ENCODE data around the gene ASPSCR1. TPM values are rescaled to one million over a fixed set of nuclear protein-coding genes. Genes with fewer than 3 reads are reported as not detected.

ASPSCR1 gene
- total RNA-seq, 6 donors from 2014 or later, result 26.0 to 96.4 (median 56.1) TPM

- TF ChIP-seq CTCF (IDR thresholded peaks at IDR 0.05) (no peak), EP300 (IDR thresholded peaks at IDR 0.05) (no peak), POLR2AphosphoS5 (IDR thresholded peaks at IDR 0.05) (no peak), POLR2A (IDR thresholded peaks at IDR 0.05) (no peak)
- ATAC-seq (ENCODE audit: low FRiP score in 2 of 2), result no peak
- no peak overlapping the region for H3K4me3 ChIP-seq
- H3K36me3 ChIP-seq, result peaks cover 0 to 15% (median 5%) of the 10 kb centered on the region in 4 donors
- no peaks in the 10 kb centered on the region for H3K9me3 ChIP-seq
- H3K27me3 ChIP-seq, result no peaks in the 10 kb centered on the region
- WGBS, 2 donors, result 87 to 95% methylated on average over 3 to 19 of the region's 19 CpGs
- peak in 1 of 2 donors; percentile 73 for DNase-seq
- H3K4me1 ChIP-seq, result peaks cover 0 to 33% (median 19%) of the 10 kb centered on the region in 4 donors
- H3K27ac ChIP-seq, result peak overlapping the region; percentile 76 to 91 (median 80)
These were observed 34.3 kb downstream of the ASPSCR1 start for GRCh38 chr17:82011617-82012187.

GRCh38 chr17:82012261-82012639 lies 34.8 kb downstream of the ASPSCR1 start:
- Histone ChIP-seq H3K27ac (peak overlapping the region; percentile 76 to 91 (median 80)), H3K36me3 (peaks cover 0 to 17% (median 5%) of the 10 kb centered on the region in 4 donors), H3K4me3 (no peak overlapping the region), H3K27me3 (no peaks in the 10 kb centered on the region), H3K4me1 (peaks cover 0 to 36% (median 20%) of the 10 kb centered on the region in 4 donors), H3K9me3 (no peaks in the 10 kb centered on the region)
- ATAC-seq (ENCODE audit: low FRiP score in 2 of 2), result no peak
- WGBS, 2 donors, result 54 to 69% methylated on average over 12 to 20 of the region's 20 CpGs
- DNase-seq, result peak in 1 of 2 donors; percentile 81
- TF ChIP-seq POLR2A (IDR thresholded peaks at IDR 0.05) (no peak), EP300 (IDR thresholded peaks at IDR 0.05) (no peak), POLR2AphosphoS5 (IDR thresholded peaks at IDR 0.05) (no peak), CTCF (IDR thresholded peaks at IDR 0.05) (no peak)

GRCh38 chr17:82012640-82013295 lies 35.3 kb downstream of the ASPSCR1 start:
- peaks cover 0 to 22% (median 7%) of the 10 kb centered on the region in 4 donors for H3K36me3 ChIP-seq
- H3K4me3 ChIP-seq, result peak overlapping the region in 1 of 4 donors; percentile 12
- DNase-seq, result peak; percentile 70 to 86
- H3K4me1 ChIP-seq, result peaks cover 0 to 40% (median 20%) of the 10 kb centered on the region in 4 donors
- no peaks in the 10 kb centered on the region for H3K9me3 ChIP-seq
- TF ChIP-seq CTCF (IDR thresholded peaks at IDR 0.05) (no peak), EP300 (IDR thresholded peaks at IDR 0.05) (no peak), POLR2AphosphoS5 (IDR thresholded peaks at IDR 0.05) (peak in 1 of 2 donors; percentile 28), POLR2A (IDR thresholded peaks at IDR 0.05) (peak in 2 of 4 donors; percentile 20 to 63)
- WGBS, 2 donors, result 52 to 77% methylated on average over 7 to 17 of the region's 19 CpGs
- peak overlapping the region; percentile 76 to 91 (median 80) for H3K27ac ChIP-seq
- peak; percentile 28 to 65 for ATAC-seq (ENCODE audit: low FRiP score in 2 of 2)
- no peaks in the 10 kb centered on the region for H3K27me3 ChIP-seq

GRCh38 chr17:82013341-82013740 lies 35.9 kb downstream of the ASPSCR1 start:
- H3K27ac ChIP-seq, result peak overlapping the region; percentile 75 to 91 (median 79)
- no peak for ATAC-seq (ENCODE audit: low FRiP score in 2 of 2)
- H3K4me3 ChIP-seq, result peak overlapping the region in 2 of 4 donors; percentile 12 to 18
- peaks cover 0 to 45% (median 20%) of the 10 kb centered on the region in 4 donors for H3K4me1 ChIP-seq
- 56% methylated on average over 9 to 19 of the region's 22 CpGs for WGBS, 2 donors
- H3K36me3 ChIP-seq, result peaks cover 0 to 28% (median 7%) of the 10 kb centered on the region in 4 donors
- peak in 1 of 2 donors; percentile 86 for DNase-seq
- H3K27me3 ChIP-seq, result no peaks in the 10 kb centered on the region
- no peaks in the 10 kb centered on the region for H3K9me3 ChIP-seq
- TF ChIP-seq CTCF (IDR thresholded peaks at IDR 0.05), result no peak
- TF ChIP-seq EP300 (IDR thresholded peaks at IDR 0.05), result no peak
- no peak for TF ChIP-seq POLR2A (IDR thresholded peaks at IDR 0.05)
- no peak for TF ChIP-seq POLR2AphosphoS5 (IDR thresholded peaks at IDR 0.05)

All from upper lobe of left lung (tissue), 6 donors.